Ishikawa (cell line): ENCODE measurements around the gene IGSF5.

Experiments used
- FOXM1 ChIP-seq: IDR thresholded peaks from 2 replicates; pipeline ENCODE4 v1.6.1; 2012; ENCODE audit warnings: low read depth, borderline replicate concordance
- TAF1 ChIP-seq: IDR thresholded peaks from 2 replicates; pipeline ENCODE4 v1.6.1; 2012; ENCODE audit warnings: low read depth, mild to moderate bottlenecking
- TCF12 ChIP-seq: IDR thresholded peaks from 2 replicates; pipeline ENCODE4 v1.6.1; 2012; ENCODE audit warnings: low read depth

GRCh38 chr21:39730418-39731157, 14.4 kb upstream of the IGSF5 start:
- TF ChIP-seq FOXM1 (no peak), TAF1 (no peak), TCF12 (no peak)
